HepG2 (cell line): ENCODE data around the gene PHLPP2. TPM values are rescaled to one million over a fixed set of nuclear protein-coding genes. Genes with fewer than 3 reads are reported as not detected.

Source experiments
- DMAP1 ChIP-seq: IDR thresholded peaks from 2 replicates; pipeline ENCODE4 v1.6.1; 2016
- GTF2F1 ChIP-seq: fragments of 150-350 bp; IDR thresholded peaks from 2 replicates; pipeline ENCODE4 v1.6.1; 2014; ENCODE audit warnings: low read length
- HMG20B ChIP-seq: conservative IDR thresholded peaks from 2 replicates; pipeline ENCODE4 v1.6.1; 2016; ENCODE audit warnings: missing genetic modification reagents, missing compliant biosample characterization
- KDM2A ChIP-seq: sonication (generic); formaldehyde crosslinking; IDR thresholded peaks from 2 replicates; pipeline ENCODE4 v1.4.0; 2020; ENCODE audit warnings: low read depth, missing genetic modification reagents, borderline replicate concordance
- NR2F2 ChIP-seq: IDR thresholded peaks from 2 replicates; pipeline ENCODE4 v1.6.1; 2012; ENCODE audit warnings: low read depth, inconsistent platforms, borderline replicate concordance
- NRL ChIP-seq: sonication (generic); formaldehyde crosslinking; IDR thresholded peaks from 2 replicates; pipeline ENCODE4 v1.5.0; 2020; ENCODE audit warnings: missing genetic modification reagents, mild to moderate bottlenecking, moderate library complexity, borderline replicate concordance
- RBFOX2 ChIP-seq: fragments of 200-400 bp; formaldehyde crosslinking; IDR thresholded peaks from 2 replicates; pipeline ENCODE4 v1.6.1; 2017; ENCODE audit warnings: low read depth, mild to moderate bottlenecking, low read length
- RORA ChIP-seq: sonication (generic); formaldehyde crosslinking; IDR thresholded peaks from 2 replicates; pipeline ENCODE4 v1.5.0; 2020; ENCODE audit warnings: mild to moderate bottlenecking, missing genetic modification reagents, moderate library complexity
- ZBTB21 ChIP-seq: sonication (generic); formaldehyde crosslinking; IDR thresholded peaks from 2 replicates; pipeline ENCODE4 v1.4.0; 2020; ENCODE audit warnings: missing genetic modification reagents
- ZBTB7A ChIP-seq: sonication (generic); formaldehyde crosslinking; IDR thresholded peaks from 2 replicates; pipeline ENCODE4 v1.8.0; 2022; ENCODE audit warnings: mild to moderate bottlenecking, missing genetic modification reagents
- ZNF143 ChIP-seq: sonication (generic); formaldehyde crosslinking; IDR thresholded peaks from 2 replicates; pipeline ENCODE4 v1.4.0; 2020; ENCODE audit warnings: missing genetic modification reagents
- ZNF20 ChIP-seq: sonication (generic); formaldehyde crosslinking; IDR thresholded peaks from 2 replicates; pipeline ENCODE4 v1.4.0; 2020; ENCODE audit warnings: mild to moderate bottlenecking, moderate library complexity, missing genetic modification reagents
- ZNF224 ChIP-seq: sonication (generic); formaldehyde crosslinking; IDR thresholded peaks from 2 replicates; pipeline ENCODE4 v1.5.0; 2020; ENCODE audit warnings: mild to moderate bottlenecking, missing genetic modification reagents
- ZNF225 ChIP-seq: sonication (generic); formaldehyde crosslinking; IDR thresholded peaks from 2 replicates; pipeline ENCODE4 v1.4.0; 2020; ENCODE audit warnings: mild to moderate bottlenecking, missing genetic modification reagents
- ZNF331 ChIP-seq: sonication (generic); formaldehyde crosslinking; IDR thresholded peaks from 2 replicates; pipeline ENCODE4 v1.4.0; 2020; ENCODE audit warnings: missing genetic modification reagents
- ZNF605 ChIP-seq: sonication (generic); formaldehyde crosslinking; IDR thresholded peaks from 2 replicates; pipeline ENCODE4 v1.8.0; 2022; ENCODE audit warnings: mild to moderate bottlenecking, missing genetic modification reagents
- ZNF816 ChIP-seq: sonication (generic); formaldehyde crosslinking; IDR thresholded peaks from 2 replicates; pipeline ENCODE4 v1.8.0; 2022; ENCODE audit warnings: missing genetic modification reagents, mild to moderate bottlenecking, borderline replicate concordance
- ZNF879 ChIP-seq: sonication (generic); formaldehyde crosslinking; IDR thresholded peaks from 2 replicates; pipeline ENCODE4 v1.8.1; 2023; ENCODE audit warnings: missing genetic modification reagents
- polyA plus RNA-seq, 8 experiments: library from polyadenylated mRNA; depleted of rRNA in 3 of 8; stranded (reverse) in 7 of 8; unstranded in 1 of 8; fragments of >200 nt; fragmentation: Illumina TruSeq in 4 of 8; extraction: Trizol in 4 of 8; gene quantifications; 2 replicates each; pipeline versions ENCODE4 v1.2.1 to v1.2.3, GENCODE V29; 2011 to 2016; ENCODE audit warnings: low read depth in 4 of 8, missing spikeins in 1 of 8, mixed read lengths in 1 of 8; ENCODE audit not compliant: insufficient read depth in 1 of 8
- total RNA-seq, 5 experiments: library from RNA; depleted of rRNA; stranded (reverse); fragments of >200 nt; fragmentation: Illumina TruSeq; extraction: Trizol; gene quantifications; 2 replicates each; pipeline ENCODE4 v1.2.3, GENCODE V29; 2016; ENCODE audit warnings: low read depth in 1 of 5
- TF ChIP-seq, protein P1 (sequence below): IDR thresholded peaks from 2 replicates; pipeline ENCODE4 v1.6.1; 2016; ENCODE audit warnings: mild to moderate bottlenecking
- TF ChIP-seq, protein P2 (sequence below): sonication (generic); formaldehyde crosslinking; IDR thresholded peaks from 2 replicates; pipeline ENCODE4 v1.8.0; 2022; ENCODE audit warnings: mild to moderate bottlenecking, missing genetic modification reagents, moderate library complexity
- TF ChIP-seq, protein P3 (sequence below): sonication (generic); formaldehyde crosslinking; IDR thresholded peaks from 2 replicates; pipeline ENCODE4 v1.8.0; 2022; ENCODE audit warnings: missing genetic modification reagents, mild to moderate bottlenecking, borderline replicate concordance
- TF ChIP-seq, protein P4 (sequence below): sonication (generic); formaldehyde crosslinking; IDR thresholded peaks from 2 replicates; pipeline ENCODE4 v1.5.0; 2020; ENCODE audit warnings: missing genetic modification reagents
- TF ChIP-seq, protein P5 (sequence below): sonication (generic); formaldehyde crosslinking; IDR thresholded peaks from 2 replicates; pipeline ENCODE4 v1.8.1; 2023; ENCODE audit warnings: mild to moderate bottlenecking, moderate library complexity, missing genetic modification reagents
- TF ChIP-seq, protein P6 (sequence below): sonication (generic); formaldehyde crosslinking; IDR thresholded peaks from 2 replicates; pipeline ENCODE4 v1.8.1; 2023; ENCODE audit warnings: mild to moderate bottlenecking, missing genetic modification reagents

The PHLPP2 gene
- total and polyA plus RNA-seq, 2 of the 13 experiments (the other 11 are each of a cell fraction or from before 2014, with no cell fraction given) = 8.9 TPM

DNA sequence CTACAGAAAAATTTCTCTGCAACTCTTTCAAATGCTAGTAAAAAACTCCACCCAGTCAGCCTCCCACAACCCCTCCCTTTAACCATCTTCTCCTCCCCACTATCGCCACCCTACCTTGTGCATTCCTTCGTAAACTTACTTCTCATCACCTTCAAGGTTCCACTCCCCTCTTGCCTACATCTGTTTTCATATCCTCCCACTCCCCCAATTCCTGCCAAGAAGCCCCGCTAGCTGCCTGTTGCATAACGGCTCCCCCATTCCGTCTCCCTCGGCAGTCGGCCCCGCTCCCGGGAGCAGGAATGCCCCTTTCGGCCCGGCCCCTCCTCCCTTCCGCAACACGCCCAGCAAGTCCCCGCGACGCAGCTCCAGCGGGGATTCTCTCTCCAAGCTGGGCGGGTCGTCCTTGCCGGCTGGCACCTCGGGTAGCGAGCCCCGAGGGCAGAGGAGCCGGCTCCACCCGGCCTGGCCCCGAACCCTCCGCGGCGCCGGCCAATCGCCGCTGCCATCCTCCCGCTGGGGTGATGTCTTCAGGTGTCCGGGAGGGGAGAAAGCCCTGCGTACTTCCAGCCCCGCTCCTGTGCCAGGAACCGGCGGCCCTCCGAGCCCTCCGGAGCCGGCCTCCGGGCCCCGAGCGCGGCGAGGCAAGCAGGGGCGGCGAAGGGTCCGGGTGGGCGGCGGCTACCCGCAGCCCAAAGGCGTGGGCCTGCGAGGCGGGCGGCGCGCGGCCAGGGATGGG is 1.5 kb downstream of the PHLPP2 start (continued):
- TF ChIP-seq, protein P1, sequence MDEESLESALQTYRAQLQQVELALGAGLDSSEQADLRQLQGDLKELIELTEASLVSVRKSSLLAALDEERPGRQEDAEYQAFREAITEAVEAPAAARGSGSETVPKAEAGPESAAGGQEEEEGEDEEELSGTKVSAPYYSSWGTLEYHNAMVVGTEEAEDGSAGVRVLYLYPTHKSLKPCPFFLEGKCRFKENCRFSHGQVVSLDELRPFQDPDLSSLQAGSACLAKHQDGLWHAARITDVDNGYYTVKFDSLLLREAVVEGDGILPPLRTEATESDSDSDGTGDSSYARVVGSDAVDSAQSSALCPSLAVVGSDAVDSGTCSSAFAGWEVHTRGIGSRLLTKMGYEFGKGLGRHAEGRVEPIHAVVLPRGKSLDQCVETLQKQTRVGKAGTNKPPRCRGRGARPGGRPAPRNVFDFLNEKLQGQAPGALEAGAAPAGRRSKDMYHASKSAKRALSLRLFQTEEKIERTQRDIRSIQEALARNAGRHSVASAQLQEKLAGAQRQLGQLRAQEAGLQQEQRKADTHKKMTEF (CRISPR knock-in tag) = peak; percentile 71
- TF ChIP-seq DMAP1 (peak; percentile 87; the same call in 1 of the 2 replicates), ZNF605 (CRISPR knock-in tag) (peak; percentile 80), HMG20B (CRISPR knock-in tag) (0 out of 2 replicates have a peak, but pooled peaks have one; percentile 18), RBFOX2 (peak; percentile 53; the same call in 1 of the 2 replicates), GTF2F1 (no peak), ZNF143 (no peak; the same call in 1 of the 2 replicates), ZBTB21 (no peak), ZNF225 (CRISPR knock-in tag) (peak; percentile 69), ZNF20 (CRISPR knock-in tag) (no peak), ZNF331 (CRISPR knock-in tag) (peak; percentile 82), RORA (CRISPR knock-in tag) (no peak), ZNF879 (CRISPR knock-in tag) (no peak), NRL (CRISPR knock-in tag) (peak; percentile 79), NR2F2 (no peak), KDM2A (CRISPR knock-in tag) (peak; percentile 84), ZBTB7A (no peak), ZNF816 (CRISPR knock-in tag) (0 out of 2 replicates have a peak, but pooled peaks have one; percentile 66), ZNF224 (CRISPR knock-in tag) (0 out of 2 replicates have a peak, but pooled peaks have one; percentile 36)
- TF ChIP-seq, protein P2, sequence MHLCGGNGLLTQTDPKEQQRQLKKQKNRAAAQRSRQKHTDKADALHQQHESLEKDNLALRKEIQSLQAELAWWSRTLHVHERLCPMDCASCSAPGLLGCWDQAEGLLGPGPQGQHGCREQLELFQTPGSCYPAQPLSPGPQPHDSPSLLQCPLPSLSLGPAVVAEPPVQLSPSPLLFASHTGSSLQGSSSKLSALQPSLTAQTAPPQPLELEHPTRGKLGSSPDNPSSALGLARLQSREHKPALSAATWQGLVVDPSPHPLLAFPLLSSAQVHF = 0 out of 2 replicates have a peak, but pooled peaks have one; percentile 28
- TF ChIP-seq, protein P3, sequence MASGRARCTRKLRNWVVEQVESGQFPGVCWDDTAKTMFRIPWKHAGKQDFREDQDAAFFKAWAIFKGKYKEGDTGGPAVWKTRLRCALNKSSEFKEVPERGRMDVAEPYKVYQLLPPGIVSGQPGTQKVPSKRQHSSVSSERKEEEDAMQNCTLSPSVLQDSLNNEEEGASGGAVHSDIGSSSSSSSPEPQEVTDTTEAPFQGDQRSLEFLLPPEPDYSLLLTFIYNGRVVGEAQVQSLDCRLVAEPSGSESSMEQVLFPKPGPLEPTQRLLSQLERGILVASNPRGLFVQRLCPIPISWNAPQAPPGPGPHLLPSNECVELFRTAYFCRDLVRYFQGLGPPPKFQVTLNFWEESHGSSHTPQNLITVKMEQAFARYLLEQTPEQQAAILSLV (CRISPR knock-in tag) = peak; percentile 56; the same call in 1 of the 2 replicates
- TF ChIP-seq, protein P4, sequence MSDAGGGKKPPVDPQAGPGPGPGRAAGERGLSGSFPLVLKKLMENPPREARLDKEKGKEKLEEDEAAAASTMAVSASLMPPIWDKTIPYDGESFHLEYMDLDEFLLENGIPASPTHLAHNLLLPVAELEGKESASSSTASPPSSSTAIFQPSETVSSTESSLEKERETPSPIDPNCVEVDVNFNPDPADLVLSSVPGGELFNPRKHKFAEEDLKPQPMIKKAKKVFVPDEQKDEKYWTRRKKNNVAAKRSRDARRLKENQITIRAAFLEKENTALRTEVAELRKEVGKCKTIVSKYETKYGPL = peak; percentile 98
- TF ChIP-seq, protein P5, sequence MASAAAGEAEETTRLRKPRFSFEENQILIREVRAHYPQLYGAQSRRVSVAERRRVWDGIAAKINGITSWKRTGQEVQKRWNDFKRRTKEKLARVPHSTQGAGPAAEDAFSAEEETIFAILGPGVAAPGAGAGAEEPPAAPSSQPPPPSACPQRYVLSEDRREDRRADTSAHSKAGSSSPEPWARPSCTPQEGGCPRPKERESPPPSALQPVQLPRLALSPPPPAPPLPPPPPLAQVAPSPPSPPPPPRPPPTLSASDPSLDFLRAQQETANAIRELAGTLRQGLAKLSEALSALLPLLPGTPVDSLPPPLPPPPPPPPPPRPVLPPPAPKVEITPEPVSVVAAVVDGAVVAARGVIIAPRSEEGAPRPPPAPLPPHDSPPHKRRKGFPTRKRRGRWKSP (CRISPR knock-in tag) = peak; percentile 63
- TF ChIP-seq, protein P6, sequence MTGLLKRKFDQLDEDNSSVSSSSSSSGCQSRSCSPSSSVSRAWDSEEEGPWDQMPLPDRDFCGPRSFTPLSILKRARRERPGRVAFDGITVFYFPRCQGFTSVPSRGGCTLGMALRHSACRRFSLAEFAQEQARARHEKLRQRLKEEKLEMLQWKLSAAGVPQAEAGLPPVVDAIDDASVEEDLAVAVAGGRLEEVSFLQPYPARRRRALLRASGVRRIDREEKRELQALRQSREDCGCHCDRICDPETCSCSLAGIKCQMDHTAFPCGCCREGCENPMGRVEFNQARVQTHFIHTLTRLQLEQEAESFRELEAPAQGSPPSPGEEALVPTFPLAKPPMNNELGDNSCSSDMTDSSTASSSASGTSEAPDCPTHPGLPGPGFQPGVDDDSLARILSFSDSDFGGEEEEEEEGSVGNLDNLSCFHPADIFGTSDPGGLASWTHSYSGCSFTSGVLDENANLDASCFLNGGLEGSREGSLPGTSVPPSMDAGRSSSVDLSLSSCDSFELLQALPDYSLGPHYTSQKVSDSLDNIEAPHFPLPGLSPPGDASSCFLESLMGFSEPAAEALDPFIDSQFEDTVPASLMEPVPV (CRISPR knock-in tag) = peak; percentile 48; the same call in 1 of the 2 replicates
